Endodermal cell (in vitro differentiated cells): ENCODE data around the gene CIDEC. TPM values are rescaled to one million over a fixed set of nuclear protein-coding genes. Genes with fewer than 3 reads are reported as not detected.
A peak's percentile ranks its signal among the peaks of the same experiment; 100 is the strongest.

ENCODE experiments used
- DNase-seq: peaks from one replicate; pipeline ENCODE4 v3.0.0-alpha.2; 2017
- H3K27ac ChIP-seq: 2 replicates; pipeline ENCODE4 v1.5.1; 2013; ENCODE audit warnings: mild to moderate bottlenecking, low read depth, low read length, moderate library complexity
- H3K27me3 ChIP-seq: 2 replicates; pipeline ENCODE4 v1.6.1; 2013; ENCODE audit warnings: mild to moderate bottlenecking, low read length, moderate library complexity; ENCODE audit not compliant: insufficient read depth, control insufficient read depth, poor library complexity, severe bottlenecking
- H3K36me3 ChIP-seq: 2 replicates; pipeline ENCODE4 v1.7.0; 2013; ENCODE audit warnings: mild to moderate bottlenecking, low read length, moderate library complexity; ENCODE audit not compliant: control insufficient read depth, insufficient read depth
- H3K4me1 ChIP-seq: one replicate; pipeline ENCODE4 v1.7.0; 2013; ENCODE audit warnings: low read length; ENCODE audit not compliant: control insufficient read depth, insufficient read depth
- H3K4me3 ChIP-seq: 2 replicates; pipeline ENCODE4 v1.5.1; 2013; ENCODE audit warnings: mild to moderate bottlenecking, low read length, moderate library complexity
- H3K9ac ChIP-seq: 2 replicates; pipeline ENCODE4 v1.6.1; 2013; ENCODE audit warnings: mild to moderate bottlenecking, low read length, moderate library complexity; ENCODE audit not compliant: poor library complexity, severe bottlenecking; ENCODE audit errors: extremely low read depth
- H3K9me3 ChIP-seq: 2 replicates; pipeline ENCODE4 v1.6.1; 2013; ENCODE audit warnings: mild to moderate bottlenecking, low read length, moderate library complexity; ENCODE audit not compliant: control insufficient read depth
- H3K27ac Mint-ChIP-seq: 2 replicates; pipeline ENCODE4 v1.8.0; 2020; ENCODE audit warnings: mixed read lengths
- H3K27me3 Mint-ChIP-seq: 2 replicates; pipeline ENCODE4 v1.8.0; 2021; ENCODE audit warnings: mild to moderate bottlenecking, mixed read lengths; ENCODE audit not compliant: insufficient read depth
- H3K36me3 Mint-ChIP-seq: 2 replicates; pipeline ENCODE4 v1.8.0; 2020; ENCODE audit warnings: low read depth, mixed read lengths
- H3K4me1 Mint-ChIP-seq: 2 replicates; pipeline ENCODE4 v1.8.0; 2020; ENCODE audit warnings: mixed read lengths
- H3K4me3 Mint-ChIP-seq: 2 replicates; pipeline ENCODE4 v1.8.0; 2020; ENCODE audit warnings: mild to moderate bottlenecking, moderate library complexity, mixed read lengths
- H3K9me3 Mint-ChIP-seq: 2 replicates; pipeline ENCODE4 v1.8.0; 2020; ENCODE audit warnings: mild to moderate bottlenecking, mixed read lengths
- WGBS, 2 experiments: methylation state at CpG; one replicate each; pipeline versions ENCODE4 v1.1.5 to v1.1.7; 2013; ENCODE audit warnings: missing lambda C conversion rate in 2 of 2, mixed read lengths in 1 of 2; ENCODE audit not compliant: insufficient coverage in 1 of 2, insufficient read length in 1 of 2; 5-methylcytosine and 5-hydroxymethylcytosine counted together
- total RNA-seq, 2 donors: library from RNA; stranded (reverse); fragmentation: NEBNext Ultra II Directional in 1 of 2; extraction: Animal tissue kit (Norgen Biotek cat#: 25700) in 1 of 2; gene quantifications; 2 replicates in 1 of 2; 3 replicates in 1 of 2; pipeline ENCODE4 v1.2.1, GENCODE V29; 2021
- TF ChIP-seq, protein P1 (sequence below): fragments of 200-600 bp; sonication (generic); conservative IDR thresholded peaks from 2 replicates; pipeline ENCODE4 v1.5.0; 2021; ENCODE audit warnings: antibody characterized with exemption, mild to moderate bottlenecking

CIDEC gene
- total RNA-seq, 2 donors from 2014 or later: not detected

DNA sequence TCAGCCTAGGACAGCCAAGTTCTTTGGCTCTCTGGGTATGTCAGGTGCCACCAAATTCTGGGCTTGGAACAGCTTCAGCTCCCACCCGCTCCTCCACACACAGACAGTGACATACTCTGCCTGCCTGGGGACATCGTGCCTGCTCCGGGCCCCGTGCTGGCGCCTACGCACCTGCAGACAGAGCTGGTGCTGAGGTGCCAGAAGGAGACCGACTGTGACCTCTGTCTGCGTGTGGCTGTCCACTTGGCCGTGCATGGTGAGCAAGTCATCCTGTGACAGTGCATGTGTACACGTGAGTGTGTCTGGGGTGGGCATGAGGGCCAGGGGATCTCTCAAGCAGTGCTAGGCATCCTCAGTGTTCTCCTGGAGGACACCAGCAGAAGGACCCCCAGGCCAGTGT, 37.8 kb upstream of the CIDEC start:
- H3K4me3 Mint-ChIP-seq: no peak overlapping the region
- H3K9me3 ChIP-seq: no peaks in the 10 kb centered on the region
- no peak for DNase-seq
- WGBS, 2 experiments: 94 to 98% methylated on average over 10 of the region's 10 CpGs
- no peaks in the 10 kb centered on the region for H3K9me3 Mint-ChIP-seq
- H3K36me3 Mint-ChIP-seq: no peaks in the 10 kb centered on the region
- no peak overlapping the region for H3K4me3 ChIP-seq
- H3K36me3 ChIP-seq: no peaks in the 10 kb centered on the region
- TF ChIP-seq, protein P1, sequence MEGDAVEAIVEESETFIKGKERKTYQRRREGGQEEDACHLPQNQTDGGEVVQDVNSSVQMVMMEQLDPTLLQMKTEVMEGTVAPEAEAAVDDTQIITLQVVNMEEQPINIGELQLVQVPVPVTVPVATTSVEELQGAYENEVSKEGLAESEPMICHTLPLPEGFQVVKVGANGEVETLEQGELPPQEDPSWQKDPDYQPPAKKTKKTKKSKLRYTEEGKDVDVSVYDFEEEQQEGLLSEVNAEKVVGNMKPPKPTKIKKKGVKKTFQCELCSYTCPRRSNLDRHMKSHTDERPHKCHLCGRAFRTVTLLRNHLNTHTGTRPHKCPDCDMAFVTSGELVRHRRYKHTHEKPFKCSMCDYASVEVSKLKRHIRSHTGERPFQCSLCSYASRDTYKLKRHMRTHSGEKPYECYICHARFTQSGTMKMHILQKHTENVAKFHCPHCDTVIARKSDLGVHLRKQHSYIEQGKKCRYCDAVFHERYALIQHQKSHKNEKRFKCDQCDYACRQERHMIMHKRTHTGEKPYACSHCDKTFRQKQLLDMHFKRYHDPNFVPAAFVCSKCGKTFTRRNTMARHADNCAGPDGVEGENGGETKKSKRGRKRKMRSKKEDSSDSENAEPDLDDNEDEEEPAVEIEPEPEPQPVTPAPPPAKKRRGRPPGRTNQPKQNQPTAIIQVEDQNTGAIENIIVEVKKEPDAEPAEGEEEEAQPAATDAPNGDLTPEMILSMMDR: no peak
- H3K27me3 Mint-ChIP-seq: no peaks in the 10 kb centered on the region
- H3K27me3 ChIP-seq: peaks cover 10% of the 10 kb centered on the region
- H3K27ac Mint-ChIP-seq: no peak overlapping the region
- H3K4me1 ChIP-seq: no peaks in the 10 kb centered on the region
- no peak overlapping the region for H3K27ac ChIP-seq
- no peak overlapping the region for H3K9ac ChIP-seq
- peaks cover 16% of the 10 kb centered on the region for H3K4me1 Mint-ChIP-seq

DNA sequence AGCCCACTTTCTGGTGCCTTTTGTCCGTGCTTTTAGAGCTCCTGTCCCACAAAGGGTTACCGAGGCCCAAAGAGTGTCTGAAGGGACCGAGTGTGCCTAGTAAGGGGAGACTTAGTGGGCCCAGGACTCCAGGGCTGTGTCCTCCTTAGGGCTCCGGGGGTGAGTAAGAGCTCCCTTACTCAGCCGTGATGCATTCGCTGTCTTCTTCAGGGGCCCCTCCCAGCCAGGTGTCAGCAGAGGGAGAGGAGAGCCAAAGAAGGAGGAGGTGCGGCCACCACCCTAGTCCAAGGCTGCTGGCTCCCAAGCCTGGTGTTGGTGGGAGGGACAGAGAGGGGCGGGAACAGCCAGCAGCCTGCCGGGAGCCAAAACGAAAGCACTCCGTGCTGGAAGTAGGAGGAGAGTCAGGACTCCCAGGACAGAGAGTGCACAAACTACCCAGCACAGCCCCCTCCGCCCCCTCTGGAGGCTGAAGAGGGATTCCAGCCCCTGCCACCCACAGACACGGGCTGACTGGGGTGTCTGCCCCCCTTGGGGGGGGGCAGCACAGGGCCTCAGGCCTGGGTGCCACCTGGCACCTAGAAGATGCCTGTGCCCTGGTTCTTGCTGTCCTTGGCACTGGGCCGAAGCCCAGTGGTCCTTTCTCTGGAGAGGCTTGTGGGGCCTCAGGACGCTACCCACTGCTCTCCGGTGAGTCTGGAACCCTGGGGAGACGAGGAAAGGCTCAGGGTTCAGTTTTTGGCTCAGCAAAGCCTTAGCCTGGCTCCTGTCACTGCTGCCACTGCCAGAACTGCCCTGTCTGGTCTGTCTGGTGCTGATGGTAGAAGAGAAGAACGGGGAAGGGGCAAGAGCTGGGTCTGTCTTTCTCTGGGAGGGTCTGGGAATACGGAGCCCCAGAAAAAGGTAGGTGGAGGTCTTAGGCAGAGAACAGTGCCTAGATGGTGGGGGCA, 37.0 kb upstream of the CIDEC start, which contains the start of gene IL17RC:
Gene IL17RC, plus strand, starts transcription at position 365 of the 947 bp plus-strand sequence. Its CDS starts 218 bp downstream, at position 583.
- no peaks in the 10 kb centered on the region for H3K9me3 Mint-ChIP-seq
- 37 to 64% methylated on average over 6 to 19 of the region's 19 CpGs for WGBS, 2 experiments

DNA sequence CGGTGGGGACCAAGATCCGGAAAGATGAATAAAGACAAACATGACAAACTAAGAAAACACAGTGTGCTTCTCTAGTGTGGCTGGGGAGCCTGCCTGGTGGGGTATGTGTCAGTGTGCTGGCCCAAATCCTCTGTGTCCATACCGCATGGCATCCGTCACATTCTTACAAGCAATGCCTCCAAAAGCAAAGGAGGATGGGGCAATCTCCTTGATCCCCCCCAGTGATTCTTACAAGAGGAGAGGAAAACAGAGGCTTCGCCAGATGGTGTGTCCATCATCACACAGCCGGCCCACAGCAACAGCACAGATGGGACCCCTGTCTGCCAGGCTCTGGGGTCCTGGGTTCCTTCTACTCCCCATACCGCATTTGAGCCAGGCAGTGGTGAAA, 36.3 kb upstream of the CIDEC start:
- H3K27ac Mint-ChIP-seq: no peak overlapping the region
- peak overlapping the region; percentile 66 for H3K27ac ChIP-seq
- H3K27me3 Mint-ChIP-seq: no peaks in the 10 kb centered on the region
- peaks cover 16% of the 10 kb centered on the region for H3K4me1 Mint-ChIP-seq
- peak overlapping the region; percentile 69 for H3K4me3 Mint-ChIP-seq
- no peaks in the 10 kb centered on the region for H3K36me3 Mint-ChIP-seq
- H3K27me3 ChIP-seq: peaks cover 10% of the 10 kb centered on the region
- no peaks in the 10 kb centered on the region for H3K9me3 Mint-ChIP-seq
- H3K36me3 ChIP-seq: no peaks in the 10 kb centered on the region
- H3K4me1 ChIP-seq: no peaks in the 10 kb centered on the region
- no peak for DNase-seq
- WGBS, 2 experiments: 82 to 91% methylated on average over 4 to 7 of the region's 7 CpGs
- H3K4me3 ChIP-seq: peak overlapping the region; percentile 78
- H3K9me3 ChIP-seq: no peaks in the 10 kb centered on the region
- H3K9ac ChIP-seq: no peak overlapping the region
- TF ChIP-seq, protein P1: no peak

More for the DNA sequence above, 37.0 kb upstream of the CIDEC start, which contains the start of gene IL17RC:
- Mint-ChIP-seq H3K4me3 (peak within 1 kb of the TSS; percentile 69), H3K27me3 (no peaks in the 10 kb centered on the region), H3K4me1 (peaks cover 16% of the 10 kb centered on the region), H3K36me3 (no peaks in the 10 kb centered on the region), H3K27ac (peak within 1 kb of the TSS; percentile 68)
- H3K9ac ChIP-seq: peak within 1 kb of the TSS; percentile 38
- no peaks in the 10 kb centered on the region for H3K9me3 ChIP-seq
- H3K4me3 ChIP-seq: peak within 1 kb of the TSS; percentile 78
- no peaks in the 10 kb centered on the region for H3K4me1 ChIP-seq
- no peaks in the 10 kb centered on the region for H3K36me3 ChIP-seq
- DNase-seq: peak; percentile 96
- peak within 1 kb of the TSS; percentile 66 for H3K27ac ChIP-seq
- TF ChIP-seq, protein P1: no peak
- H3K27me3 ChIP-seq: peaks cover 10% of the 10 kb centered on the region
